Erythroblast (primary cell): ENCODE data around the gene SCYGR8.

Source experiments
- GATA1 ChIP-seq: IDR thresholded peaks from 2 replicates; pipeline ENCODE4 v1.6.1; 2011; ENCODE audit warnings: low read depth, mild to moderate bottlenecking, control low read depth, low read length, moderate library complexity
- POLR2A ChIP-seq: IDR thresholded peaks from 2 replicates; pipeline ENCODE4 v1.6.1; 2011; ENCODE audit warnings: mild to moderate bottlenecking, low read length

DNA sequence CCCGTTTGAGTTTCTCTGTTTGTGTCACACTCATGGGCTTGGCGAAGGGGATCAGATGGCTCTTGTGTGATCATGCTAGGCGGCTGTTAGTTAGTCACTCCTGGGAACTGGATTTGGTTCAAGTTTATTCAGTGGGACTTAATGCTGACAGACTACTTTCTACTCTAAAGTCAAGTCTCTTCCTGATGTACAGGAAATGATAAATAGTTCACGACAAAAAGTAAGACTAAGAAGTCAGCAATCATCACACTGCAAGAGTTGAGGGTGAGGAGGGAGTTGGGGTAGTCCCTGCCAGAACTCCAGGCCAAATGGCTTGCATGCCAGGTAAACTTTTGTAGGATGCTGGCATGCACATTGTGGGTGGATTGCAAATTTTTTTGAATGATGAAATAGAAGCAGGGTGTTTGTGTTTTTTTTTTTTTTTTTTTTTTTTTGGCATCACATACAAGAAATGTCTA is 42.9 kb downstream of the SCYGR8 start:
- no peak for TF ChIP-seq POLR2A
- no peak for TF ChIP-seq GATA1
